ENCODE results near the gene PRKN.

Gene PRKN

DNA sequence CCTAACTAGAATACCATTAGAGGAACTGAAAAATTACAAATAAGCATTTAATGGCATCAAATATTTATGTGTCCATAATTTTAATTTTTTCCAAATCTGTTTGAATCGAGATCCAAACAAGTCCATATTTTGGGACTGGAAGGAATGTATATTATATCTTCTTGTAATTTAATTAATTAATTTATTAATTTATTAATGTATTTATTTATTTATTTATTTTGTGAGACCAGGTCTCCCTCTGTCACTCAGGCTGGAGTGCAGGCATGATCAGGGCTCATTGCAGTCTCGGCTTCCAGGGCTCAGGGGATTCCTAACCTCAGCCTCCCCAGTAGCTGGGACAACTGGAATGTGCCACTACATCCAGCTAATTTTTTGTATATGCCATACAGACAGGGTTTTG is 453.6 kb downstream of the PRKN start:
- no peak overlapping the region for H3K4me3 ChIP-seq
- H3K27ac ChIP-seq = no peak overlapping the region

- no peak overlapping the region for H3K4me3 ChIP-seq
- H3K27ac ChIP-seq = no peak overlapping the region
Measured at GRCh38 chr6:162271922-162272321, 455.6 kb downstream of the PRKN start.

DNA sequence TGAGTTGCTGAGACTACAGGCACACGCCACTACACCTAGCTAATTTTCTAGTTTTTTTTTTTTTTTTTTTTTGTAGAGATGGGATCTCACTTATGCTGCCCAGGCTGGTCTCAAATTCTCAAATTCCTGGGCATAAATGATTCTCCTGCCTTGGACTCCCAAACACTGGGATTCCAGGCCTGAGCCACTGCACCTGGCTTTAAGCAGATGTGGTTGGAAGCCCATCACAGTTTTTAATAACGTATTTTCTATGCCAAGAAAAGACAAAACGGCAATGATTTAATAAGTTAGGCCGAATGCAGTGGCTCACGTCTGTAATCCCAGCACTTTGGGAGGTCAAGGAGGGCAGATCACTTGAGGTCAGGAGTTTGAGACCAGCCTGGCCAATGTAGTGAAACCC is 456.6 kb downstream of the PRKN start:
- Histone ChIP-seq H3K4me3 (no peak overlapping the region), H3K27ac (no peak overlapping the region)

DNA sequence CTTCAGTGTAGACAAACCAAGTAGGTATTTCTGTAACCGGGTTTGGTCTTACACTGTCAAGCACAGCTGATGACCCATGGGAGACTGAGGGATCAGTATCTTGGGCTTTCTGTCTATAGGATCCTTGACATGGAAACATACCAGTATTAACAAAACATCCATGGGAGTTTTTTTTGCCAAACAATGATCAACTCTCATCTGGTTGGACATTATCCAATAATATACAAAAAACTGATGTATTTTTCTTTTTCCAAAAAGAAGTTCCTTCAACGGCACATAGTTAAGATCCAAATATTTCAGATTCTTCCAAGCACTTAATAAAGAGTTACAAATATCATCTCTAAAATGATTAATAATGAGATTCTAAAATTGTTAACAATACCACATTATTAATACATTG is 459.9 kb downstream of the PRKN start:
- Histone ChIP-seq H3K27ac (no peak overlapping the region), H3K4me3 (no peak overlapping the region)

GRCh38 chr6:162267126-162267525 is 460.4 kb downstream of the PRKN start:
- H3K27ac ChIP-seq = no peak overlapping the region
- H3K4me3 ChIP-seq = no peak overlapping the region

- Histone ChIP-seq H3K4me3 (no peak overlapping the region), H3K27ac (no peak overlapping the region)
Measured at GRCh38 chr6:162264581-162264980, 463.0 kb downstream of the PRKN start.

- no peak overlapping the region for H3K27ac ChIP-seq
- H3K4me3 ChIP-seq = no peak overlapping the region
Measured at GRCh38 chr6:162262466-162263196, 464.9 kb downstream of the PRKN start.

- Histone ChIP-seq H3K27ac (no peak overlapping the region), H3K4me3 (no peak overlapping the region)
Measured at GRCh38 chr6:162261598-162261997, 466.0 kb downstream of the PRKN start.

GRCh38 chr6:162260027-162260426 is 467.5 kb downstream of the PRKN start:
- Histone ChIP-seq H3K27ac (no peak overlapping the region), H3K4me3 (no peak overlapping the region)

DNA sequence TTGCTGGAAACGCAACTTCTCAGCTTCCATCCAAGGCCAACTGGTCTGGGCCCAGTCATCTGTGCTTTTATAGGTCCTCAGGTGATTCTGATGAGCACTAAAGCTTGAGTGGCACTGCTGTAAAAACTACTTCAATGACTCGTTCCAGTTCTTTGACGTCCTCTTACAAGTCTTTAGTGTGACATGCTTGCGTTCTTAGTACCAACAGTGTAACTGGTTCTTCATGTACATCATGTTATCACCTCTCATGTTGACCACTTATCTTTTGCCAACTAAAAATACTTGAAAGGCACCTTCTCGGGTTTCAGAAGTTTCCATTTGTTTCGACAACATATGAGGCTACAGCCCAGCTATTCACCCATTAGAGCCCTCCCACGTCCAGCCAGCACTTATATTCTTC is 468.9 kb downstream of the PRKN start:
- no peak overlapping the region for H3K27ac ChIP-seq
- H3K4me3 ChIP-seq = no peak overlapping the region

DNA sequence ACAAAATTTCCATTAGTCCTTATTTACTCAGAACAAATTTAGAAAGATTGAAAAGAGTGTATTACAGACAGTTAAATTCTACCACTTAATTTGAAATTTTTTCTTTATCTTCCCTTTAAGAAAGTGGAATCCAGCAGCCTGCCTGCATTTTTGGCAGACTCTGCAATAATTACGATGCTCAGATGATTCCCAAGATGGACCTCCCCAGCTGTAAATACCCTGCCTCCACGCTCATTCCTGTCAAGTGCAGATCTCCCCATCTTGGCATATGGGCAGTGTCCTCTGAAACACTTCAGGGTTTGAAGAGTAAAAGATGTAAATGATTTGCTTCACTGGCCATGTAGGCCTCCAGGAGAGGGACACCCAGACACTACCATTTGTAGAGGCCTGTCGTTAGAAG is 471.2 kb downstream of the PRKN start:
- Histone ChIP-seq H3K4me3 (no peak overlapping the region), H3K27ac (no peak overlapping the region)

DNA sequence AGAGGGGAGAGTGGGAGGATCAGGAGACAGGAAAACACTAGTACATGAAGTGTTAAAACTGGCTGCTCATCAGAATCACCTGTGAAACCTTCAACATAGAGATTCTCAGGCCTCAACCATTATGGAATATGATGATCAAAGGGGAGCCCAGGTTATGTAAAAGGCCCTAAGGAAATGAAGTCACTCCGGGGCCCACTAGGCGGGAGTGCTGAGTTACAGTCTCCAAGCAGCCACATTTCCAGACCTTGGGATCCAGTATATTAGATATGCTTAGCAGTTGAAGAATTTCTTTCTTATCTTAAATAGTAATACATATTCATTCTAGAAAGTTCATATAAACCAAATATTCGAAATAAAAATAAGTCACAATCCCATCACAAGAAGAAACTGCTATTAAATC is 476.3 kb downstream of the PRKN start:
- no peak overlapping the region for H3K4me3 ChIP-seq
- no peak overlapping the region for H3K27ac ChIP-seq

DNA sequence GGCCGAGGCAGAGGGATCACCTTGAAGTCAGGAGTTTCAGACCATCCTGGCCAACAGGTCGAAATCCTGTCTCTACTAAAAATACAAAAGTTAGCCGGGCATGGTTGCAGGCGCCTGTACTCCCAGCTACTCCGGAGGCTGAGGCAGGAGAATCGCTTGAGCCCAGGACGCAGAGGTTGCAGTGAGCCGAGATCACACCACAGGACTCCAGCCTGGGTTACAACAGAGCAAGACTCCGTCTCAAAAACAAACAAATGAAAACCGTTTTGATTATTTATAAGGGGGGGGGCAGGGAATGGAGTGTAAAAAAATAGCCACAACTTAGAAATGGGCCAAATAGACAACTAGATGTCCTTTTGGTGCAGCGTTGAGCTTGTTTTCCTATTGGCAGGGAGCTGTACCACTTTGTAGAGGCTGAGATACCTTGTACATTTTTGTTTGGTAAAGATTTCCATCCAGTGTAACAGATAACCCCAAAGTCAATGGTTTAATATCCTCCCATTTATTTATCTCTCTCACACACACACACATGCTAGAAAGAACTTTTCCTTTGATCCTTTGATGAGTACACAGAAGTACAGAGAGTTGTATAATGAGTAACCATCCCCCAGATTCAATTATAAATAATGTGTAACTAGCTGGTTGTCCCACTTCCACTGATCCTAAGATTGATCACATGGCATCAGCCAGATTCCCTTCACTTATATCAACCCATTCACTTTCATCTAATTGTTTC is 477.5 kb downstream of the PRKN start:
- H3K4me3 ChIP-seq = no peak overlapping the region
- no peak overlapping the region for H3K27ac ChIP-seq

- Histone ChIP-seq H3K27ac (no peak overlapping the region), H3K4me3 (no peak overlapping the region)
Measured at GRCh38 chr6:162245830-162246420, 481.6 kb downstream of the PRKN start.

GRCh38 chr6:162244031-162244430 is 483.5 kb downstream of the PRKN start:
- Histone ChIP-seq H3K4me3 (no peak overlapping the region), H3K27ac (no peak overlapping the region)

- no peak overlapping the region for H3K4me3 ChIP-seq
- H3K27ac ChIP-seq = no peak overlapping the region
Measured at GRCh38 chr6:162242915-162243314, 484.7 kb downstream of the PRKN start.

GRCh38 chr6:162239330-162239729 is 488.2 kb downstream of the PRKN start:
- Histone ChIP-seq H3K27ac (no peak overlapping the region), H3K4me3 (no peak overlapping the region)

- Histone ChIP-seq H3K27ac (no peak overlapping the region), H3K4me3 (no peak overlapping the region)
Measured at GRCh38 chr6:162238675-162239074, 488.9 kb downstream of the PRKN start.

DNA sequence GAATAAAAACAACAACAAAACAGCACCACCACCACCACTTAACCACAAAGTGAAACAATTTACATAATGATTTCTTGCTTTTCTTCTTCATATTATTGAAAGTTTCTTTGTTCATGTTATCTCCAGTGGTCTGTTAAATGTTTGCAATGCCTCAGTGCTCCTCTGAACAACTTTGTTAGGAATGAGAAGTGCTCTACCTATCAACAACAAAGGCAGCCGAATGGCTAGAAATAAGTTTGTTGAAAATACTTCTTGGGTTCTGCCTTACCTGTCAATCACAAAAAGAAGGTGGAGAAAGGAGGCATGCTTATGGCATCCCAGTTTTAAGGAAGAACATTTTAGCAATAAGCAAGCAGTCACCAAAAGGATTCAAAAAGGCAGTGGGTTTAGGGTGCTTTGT is 490.2 kb downstream of the PRKN start:
- no peak overlapping the region for H3K4me3 ChIP-seq
- H3K27ac ChIP-seq = no peak overlapping the region

DNA sequence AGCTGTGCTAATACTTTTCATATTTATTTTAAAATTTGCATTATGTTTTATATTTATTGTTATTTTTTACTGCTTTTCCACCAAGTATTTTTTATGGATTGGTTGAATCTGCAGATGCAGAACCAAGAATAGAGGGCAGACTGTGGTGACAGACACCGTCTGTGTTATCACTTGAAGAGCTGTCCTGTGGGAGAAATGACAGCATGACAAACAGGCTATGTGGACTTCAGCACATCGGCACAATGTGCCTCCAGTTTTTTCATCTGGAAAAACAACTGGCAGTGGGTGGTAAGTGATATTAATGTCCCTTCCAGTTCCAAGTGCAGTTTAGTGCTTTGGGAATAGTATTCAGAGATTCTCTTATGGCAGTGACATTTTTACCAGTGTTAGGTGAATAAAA is 492.9 kb downstream of the PRKN start:
- H3K4me3 ChIP-seq = no peak overlapping the region

DNA sequence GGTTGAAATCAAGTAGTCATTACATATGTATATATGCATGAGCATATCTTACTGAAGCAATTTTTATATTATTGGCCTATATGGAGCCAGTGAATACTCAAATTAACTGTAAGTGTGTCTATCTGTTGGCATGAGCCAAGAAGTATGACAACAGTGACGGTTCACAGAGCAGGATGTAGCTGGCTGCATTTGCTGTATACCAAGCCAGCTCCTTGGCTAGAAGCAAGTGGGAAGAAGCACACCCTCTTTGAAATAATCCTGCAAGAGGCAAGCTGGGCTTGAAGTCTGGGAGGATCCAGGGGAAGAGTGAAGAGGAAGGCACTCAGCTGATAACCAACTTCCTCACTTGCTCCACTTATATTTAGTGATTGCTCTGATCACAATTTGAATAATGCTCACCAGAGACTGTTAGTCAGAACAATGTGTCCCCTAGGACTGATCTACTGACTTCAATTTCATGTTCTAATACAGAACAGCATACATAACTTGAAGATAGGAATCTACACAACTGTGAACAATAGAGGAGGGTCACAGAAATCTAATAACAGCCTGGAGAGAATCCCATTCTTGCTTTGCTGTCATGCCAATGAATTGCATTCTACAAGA is 497.3 kb downstream of the PRKN start:
- Histone ChIP-seq H3K27ac (no peak overlapping the region), H3K4me3 (no peak overlapping the region)

More for the DNA sequence above, 492.9 kb downstream of the PRKN start:
- H3K27ac ChIP-seq = no peak overlapping the region
